ENCODE data around the gene VDAC1.
"Not testable (repeated sequence)": the region's sequence is repeated elsewhere in the genome, so short reads cannot be mapped to it uniquely, and the experiment has no call there.

VDAC1 gene

GRCh38 chr5:133996683-133997252 lies 8.0 kb downstream of the VDAC1 start:
- in situ Hi-C loops (cut with MboI; ENCODE audit: low sequenced_read_pairs) = no loop called here

DNA sequence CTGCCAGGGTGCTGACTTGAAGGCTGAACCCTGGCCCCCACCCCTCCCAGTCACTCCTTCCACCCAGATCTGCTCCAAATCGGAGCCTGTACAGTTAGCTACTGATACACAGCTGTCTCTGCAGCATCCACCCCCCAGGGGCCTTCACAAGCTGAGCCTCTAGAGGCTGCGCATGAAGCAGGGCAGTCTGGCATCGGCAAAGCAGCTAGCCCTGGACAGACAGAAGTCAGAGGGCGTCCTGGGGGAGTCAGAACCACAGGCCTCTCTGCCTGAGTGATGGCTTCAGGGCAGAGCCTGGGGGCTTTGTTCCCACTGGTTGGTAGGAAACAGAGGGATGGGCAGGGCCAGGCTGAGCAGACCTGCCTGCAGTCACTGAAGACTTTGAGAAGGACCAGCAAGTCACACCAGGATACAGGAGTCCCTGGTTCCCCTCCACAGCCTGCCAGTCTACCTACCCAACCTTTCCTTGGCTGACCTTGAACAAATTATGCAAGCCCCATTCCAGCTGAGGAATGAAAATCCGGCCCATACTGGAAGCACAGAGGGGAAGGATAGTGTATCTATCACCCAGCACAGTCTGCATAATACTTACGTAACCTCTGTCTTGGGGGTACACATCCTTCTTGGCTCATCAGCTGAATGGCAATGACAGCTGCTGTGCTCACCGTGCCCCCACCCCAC lies 8.8 kb downstream of the VDAC1 start:
- in situ Hi-C loops (cut with MboI; ENCODE audit: low sequenced_read_pairs) = no loop called here

- in situ Hi-C loops (cut with MboI; ENCODE audit: low sequenced_read_pairs) = no loop called here
Observed at GRCh38 chr5:133995341-133995740, 9.4 kb downstream of the VDAC1 start.

DNA sequence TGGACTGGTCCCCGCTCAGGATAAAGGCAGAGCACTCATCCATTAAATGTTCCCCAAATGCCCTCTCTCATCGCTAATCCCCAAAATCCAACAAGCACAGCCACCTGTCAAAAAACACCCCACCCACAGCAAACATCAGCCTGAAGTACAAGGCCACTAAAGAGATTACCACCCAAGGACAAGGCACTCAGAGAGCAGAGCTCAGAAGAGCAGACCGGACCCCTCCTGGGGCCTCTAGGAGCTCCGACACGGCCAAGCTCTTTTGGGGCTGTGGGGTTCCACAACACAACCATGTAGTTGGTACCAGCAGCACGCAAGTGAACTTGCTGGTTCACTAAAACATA lies 9.8 kb downstream of the VDAC1 start:
- in situ Hi-C loops (cut with MboI; ENCODE audit: low sequenced_read_pairs) = no loop called here

GRCh38 chr5:133994297-133994989 lies 10.3 kb downstream of the VDAC1 start:
- in situ Hi-C loops (cut with MboI; ENCODE audit: low sequenced_read_pairs) = no loop called here

DNA sequence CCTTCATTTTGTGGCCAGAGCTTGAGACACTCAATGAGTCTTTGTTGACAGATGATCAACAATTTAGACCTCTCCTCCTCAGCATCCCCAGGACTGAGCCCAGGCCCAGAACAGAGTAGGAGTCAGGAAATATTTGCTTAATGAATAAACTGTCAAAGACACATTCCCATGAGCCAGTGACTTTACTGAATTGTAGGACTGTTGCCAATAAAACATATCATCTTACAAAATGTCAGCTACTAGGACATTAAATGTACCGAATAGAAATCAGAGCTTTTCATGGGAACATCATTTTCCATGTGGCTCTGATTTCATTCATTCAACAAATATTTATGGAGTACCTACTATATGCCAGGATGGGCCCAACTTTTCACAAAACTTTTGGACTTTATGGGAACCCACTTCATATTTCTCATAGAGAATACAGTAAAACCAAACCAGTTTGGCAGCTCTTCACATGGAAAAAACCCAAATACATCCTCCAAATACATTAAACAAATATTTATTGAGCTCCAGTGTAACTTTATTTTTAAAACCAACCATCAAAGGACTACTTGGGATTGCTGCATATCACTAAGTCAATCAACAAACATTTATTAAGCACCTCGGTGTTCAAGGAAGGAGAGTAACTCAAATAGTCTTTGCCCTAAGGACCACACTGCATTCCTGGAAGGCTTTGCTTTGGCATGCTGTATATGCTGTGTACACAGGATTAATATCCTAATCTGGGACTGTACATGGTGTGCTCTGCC lies 11.4 kb downstream of the VDAC1 start:
- in situ Hi-C loops (cut with MboI; ENCODE audit: low sequenced_read_pairs) = no loop called here

DNA sequence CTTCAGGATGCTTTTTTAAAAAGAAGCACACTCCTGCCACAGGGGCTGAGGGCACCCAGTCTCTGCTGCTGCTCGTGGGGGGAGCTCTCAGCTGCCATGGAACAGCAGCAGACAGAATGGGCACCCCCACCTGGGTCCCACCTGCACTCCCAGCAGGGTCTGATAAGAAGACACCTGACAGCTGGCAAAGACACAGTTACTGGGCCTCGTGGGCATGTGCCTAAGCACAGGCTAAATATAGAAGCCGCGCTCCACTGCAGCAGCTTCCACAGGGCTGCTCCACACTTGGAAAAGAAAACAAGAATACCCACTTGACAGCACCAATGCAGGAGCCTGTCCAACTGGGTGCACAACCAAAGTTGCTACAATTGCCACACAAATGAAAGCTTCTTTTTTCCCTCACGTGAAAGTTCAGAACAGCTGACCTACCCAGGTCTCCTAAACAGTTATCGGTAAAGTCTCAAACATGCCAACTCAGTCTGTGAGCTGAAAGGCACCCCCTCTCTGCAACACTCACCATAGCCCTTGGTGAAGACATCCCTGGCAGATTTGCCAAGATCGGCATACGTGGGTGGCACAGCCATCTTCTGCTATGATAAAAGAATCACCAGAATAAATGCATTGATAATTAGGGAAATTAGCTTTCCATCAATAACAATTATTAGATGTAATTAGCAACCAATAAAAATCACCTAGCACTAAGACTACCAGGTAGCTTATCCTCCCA lies 12.2 kb downstream of the VDAC1 start:
- in situ Hi-C loops (cut with MboI; ENCODE audit: low sequenced_read_pairs) = no loop called here

- in situ Hi-C loops (cut with MboI; ENCODE audit: low sequenced_read_pairs) = no loop called here
Observed at GRCh38 chr5:133991171-133991910, 13.4 kb downstream of the VDAC1 start.

DNA sequence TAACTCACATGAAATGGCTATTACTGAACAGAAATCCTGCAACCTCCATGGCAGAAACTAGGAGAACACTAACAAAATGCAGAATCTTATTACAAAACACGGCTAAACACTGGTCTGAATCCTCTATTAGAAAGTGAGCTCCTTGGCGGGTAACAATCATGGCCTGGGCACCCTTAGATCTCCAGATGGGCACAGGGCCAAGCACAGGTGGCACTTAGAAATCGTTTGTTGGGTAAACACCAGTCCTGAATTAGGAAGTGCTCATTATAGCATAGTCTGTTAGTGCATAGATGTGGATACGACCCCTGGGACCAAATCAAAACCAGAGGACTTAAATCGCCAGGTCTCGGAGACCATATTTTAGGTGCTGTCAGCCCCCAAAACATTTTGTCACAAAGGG lies 14.4 kb downstream of the VDAC1 start:
- in situ Hi-C loops (cut with MboI; ENCODE audit: low sequenced_read_pairs) = no loop called here

- in situ Hi-C loops (cut with MboI; ENCODE audit: low sequenced_read_pairs) = no loop called here
Observed at GRCh38 chr5:133985540-133986180, 19.1 kb downstream of the VDAC1 start.

GRCh38 chr5:133983674-133984073 lies 21.1 kb downstream of the VDAC1 start:
- in situ Hi-C loops (cut with MboI; ENCODE audit: low sequenced_read_pairs) = no loop called here

- in situ Hi-C loops (cut with MboI; ENCODE audit: low sequenced_read_pairs) = no loop called here
Observed at GRCh38 chr5:133981714-133982113, 23.1 kb downstream of the VDAC1 start.

DNA sequence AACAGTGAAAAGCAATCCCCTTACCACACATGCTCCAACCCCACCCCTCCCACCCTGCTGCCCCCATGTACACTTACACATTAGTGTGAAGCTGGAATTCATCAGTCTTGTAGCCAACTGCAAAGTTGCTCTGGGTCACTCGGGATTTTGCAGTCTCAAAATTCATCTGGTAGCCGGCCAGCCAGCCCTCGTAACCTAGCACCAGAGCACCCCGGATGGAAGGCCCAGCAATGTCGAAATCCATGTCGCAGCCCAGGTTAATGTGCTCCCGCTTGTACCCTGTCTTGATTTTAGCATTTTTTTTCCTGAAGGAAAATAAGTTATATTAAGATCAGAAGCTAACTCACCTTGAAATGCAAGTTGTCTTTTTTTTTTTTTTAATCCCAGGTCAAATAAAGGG lies 24.1 kb downstream of the VDAC1 start:
- in situ Hi-C loops (cut with MboI; ENCODE audit: low sequenced_read_pairs) = no loop called here

GRCh38 chr5:133978943-133979342 lies 25.8 kb downstream of the VDAC1 start:
- in situ Hi-C loops (cut with MboI; ENCODE audit: low sequenced_read_pairs) = no loop called here

DNA sequence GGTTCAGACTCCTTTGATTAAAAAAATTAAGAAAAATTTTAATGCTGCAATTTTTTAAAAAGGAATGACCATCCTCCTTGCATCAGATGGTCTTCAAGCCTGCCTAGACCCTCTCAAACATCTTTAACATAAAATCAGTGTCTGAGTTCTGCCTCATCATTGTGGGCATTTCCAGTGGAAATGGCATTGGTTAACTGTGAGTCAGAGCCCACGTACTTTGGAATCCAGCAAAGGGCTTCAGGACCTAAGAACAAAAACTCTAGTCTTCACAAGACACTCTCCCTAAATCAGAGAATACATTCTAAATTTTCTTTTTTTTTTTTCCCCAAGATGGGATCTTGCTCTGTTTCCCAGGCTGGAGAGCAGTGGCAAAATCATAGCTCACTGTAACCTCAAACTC lies 26.9 kb downstream of the VDAC1 start:
- in situ Hi-C loops (cut with MboI; ENCODE audit: low sequenced_read_pairs) = no loop called here

- in situ Hi-C loops (cut with MboI; ENCODE audit: low sequenced_read_pairs) = no loop called here
Observed at GRCh38 chr5:133977161-133977787, 27.5 kb downstream of the VDAC1 start.

DNA sequence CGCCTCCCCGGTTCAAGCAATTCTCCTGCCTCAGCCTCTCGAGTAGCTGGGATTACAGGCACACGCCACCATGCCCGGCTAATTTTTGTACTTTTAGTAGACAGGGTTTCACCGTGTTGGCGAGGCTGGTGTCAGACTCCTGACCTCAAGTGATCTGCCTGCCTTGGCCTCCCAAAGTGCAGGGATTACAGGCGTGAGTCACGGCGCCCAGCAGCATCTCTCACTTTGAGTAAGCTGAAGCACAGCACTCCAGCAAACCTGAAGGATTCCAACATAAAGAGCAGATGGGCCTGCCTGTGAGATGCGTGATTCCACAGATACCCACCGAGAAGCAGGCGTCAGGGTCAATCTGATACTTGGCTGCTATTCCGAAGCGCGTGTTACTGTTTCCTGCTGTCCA lies 29.2 kb downstream of the VDAC1 start:
- in situ Hi-C loops (cut with MboI; ENCODE audit: low sequenced_read_pairs) = not testable (repeated sequence)

GRCh38 chr5:133974142-133974541 lies 30.6 kb downstream of the VDAC1 start:
- in situ Hi-C loops (cut with MboI; ENCODE audit: low sequenced_read_pairs) = no loop called here

DNA sequence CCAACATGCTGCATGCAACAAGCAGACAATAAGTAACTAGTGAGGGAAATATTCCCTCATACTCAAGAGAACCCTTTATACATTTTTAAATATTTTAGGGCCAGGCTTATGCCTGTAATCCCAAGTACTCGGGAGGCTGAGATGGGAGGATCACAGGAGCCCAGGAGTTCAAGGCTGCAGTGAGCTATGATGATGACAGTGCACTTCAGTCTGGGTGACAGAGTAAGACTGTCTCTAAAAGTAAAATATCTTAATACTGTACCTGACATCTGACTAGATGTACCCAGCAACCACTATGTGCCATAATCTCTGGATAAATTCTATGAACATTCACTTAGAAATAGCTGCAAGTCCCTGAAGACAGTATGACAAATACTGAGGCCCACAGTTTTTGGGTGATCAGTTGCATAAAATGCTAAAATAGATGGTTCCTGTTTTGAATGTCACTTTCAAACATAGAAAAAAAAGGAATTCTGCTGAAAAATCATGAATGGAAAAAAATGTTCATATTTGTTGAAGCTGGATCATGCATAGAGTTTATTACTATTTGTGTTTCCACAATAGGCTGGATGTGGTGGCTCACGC lies 34.4 kb downstream of the VDAC1 start:
- in situ Hi-C loops (cut with MboI; ENCODE audit: low sequenced_read_pairs) = no loop called here

All from HL-60/S4 treated with phorbol 12-myristate 13-acetate at 8.2 ng/mL for 4 days and 3 days (cell line).